ENCODE data around the gene PABPN1L. TPM values are rescaled to one million over a fixed set of nuclear protein-coding genes. Genes with fewer than 3 reads are reported as not detected.

Gene PABPN1L
- total and polyA plus RNA-seq, 2 experiments from 2014 or later, result not detected

GRCh38 chr16:88909431-88910210, 43.2 kb upstream of the PABPN1L start (continued):
- TF ChIP-seq ZNF462 (CRISPR knock-in tag; IDR thresholded peaks at IDR 0.05), result no peak
- TF ChIP-seq, protein P1, sequence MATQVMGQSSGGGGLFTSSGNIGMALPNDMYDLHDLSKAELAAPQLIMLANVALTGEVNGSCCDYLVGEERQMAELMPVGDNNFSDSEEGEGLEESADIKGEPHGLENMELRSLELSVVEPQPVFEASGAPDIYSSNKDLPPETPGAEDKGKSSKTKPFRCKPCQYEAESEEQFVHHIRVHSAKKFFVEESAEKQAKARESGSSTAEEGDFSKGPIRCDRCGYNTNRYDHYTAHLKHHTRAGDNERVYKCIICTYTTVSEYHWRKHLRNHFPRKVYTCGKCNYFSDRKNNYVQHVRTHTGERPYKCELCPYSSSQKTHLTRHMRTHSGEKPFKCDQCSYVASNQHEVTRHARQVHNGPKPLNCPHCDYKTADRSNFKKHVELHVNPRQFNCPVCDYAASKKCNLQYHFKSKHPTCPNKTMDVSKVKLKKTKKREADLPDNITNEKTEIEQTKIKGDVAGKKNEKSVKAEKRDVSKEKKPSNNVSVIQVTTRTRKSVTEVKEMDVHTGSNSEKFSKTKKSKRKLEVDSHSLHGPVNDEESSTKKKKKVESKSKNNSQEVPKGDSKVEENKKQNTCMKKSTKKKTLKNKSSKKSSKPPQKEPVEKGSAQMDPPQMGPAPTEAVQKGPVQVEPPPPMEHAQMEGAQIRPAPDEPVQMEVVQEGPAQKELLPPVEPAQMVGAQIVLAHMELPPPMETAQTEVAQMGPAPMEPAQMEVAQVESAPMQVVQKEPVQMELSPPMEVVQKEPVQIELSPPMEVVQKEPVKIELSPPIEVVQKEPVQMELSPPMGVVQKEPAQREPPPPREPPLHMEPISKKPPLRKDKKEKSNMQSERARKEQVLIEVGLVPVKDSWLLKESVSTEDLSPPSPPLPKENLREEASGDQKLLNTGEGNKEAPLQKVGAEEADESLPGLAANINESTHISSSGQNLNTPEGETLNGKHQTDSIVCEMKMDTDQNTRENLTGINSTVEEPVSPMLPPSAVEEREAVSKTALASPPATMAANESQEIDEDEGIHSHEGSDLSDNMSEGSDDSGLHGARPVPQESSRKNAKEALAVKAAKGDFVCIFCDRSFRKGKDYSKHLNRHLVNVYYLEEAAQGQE (IDR thresholded peaks at IDR 0.05; ENCODE audit: unreplicated experiment), result no peak
- TF ChIP-seq EZH2 (IDR thresholded peaks at IDR 0.05; ENCODE audit: low read depth, unreplicated experiment), result no peak
- no peak for TF ChIP-seq ZNF114 (CRISPR knock-in tag; IDR thresholded peaks at IDR 0.05)
- no peak for TF ChIP-seq CREB1 (CRISPR knock-in tag; IDR thresholded peaks at IDR 0.05; ENCODE audit: low read depth)
- TF ChIP-seq, protein P2, sequence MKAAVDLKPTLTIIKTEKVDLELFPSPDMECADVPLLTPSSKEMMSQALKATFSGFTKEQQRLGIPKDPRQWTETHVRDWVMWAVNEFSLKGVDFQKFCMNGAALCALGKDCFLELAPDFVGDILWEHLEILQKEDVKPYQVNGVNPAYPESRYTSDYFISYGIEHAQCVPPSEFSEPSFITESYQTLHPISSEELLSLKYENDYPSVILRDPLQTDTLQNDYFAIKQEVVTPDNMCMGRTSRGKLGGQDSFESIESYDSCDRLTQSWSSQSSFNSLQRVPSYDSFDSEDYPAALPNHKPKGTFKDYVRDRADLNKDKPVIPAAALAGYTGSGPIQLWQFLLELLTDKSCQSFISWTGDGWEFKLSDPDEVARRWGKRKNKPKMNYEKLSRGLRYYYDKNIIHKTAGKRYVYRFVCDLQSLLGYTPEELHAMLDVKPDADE (IDR thresholded peaks at IDR 0.05), result no peak
- TF ChIP-seq EZH2phosphoT487 (IDR thresholded peaks at IDR 0.05; ENCODE audit: unreplicated experiment), result no peak
- no peak for TF ChIP-seq ZNF331 (CRISPR knock-in tag; IDR thresholded peaks at IDR 0.05; ENCODE audit: low read depth)

All from GM23338 (cell line).